Measurements from ENCODE around the gene CEBPA. TPM values are rescaled to one million over a fixed set of nuclear protein-coding genes. Genes with fewer than 3 reads are reported as not detected.

Gene CEBPA
- total RNA-seq, 3 donors from 2014 or later (not counting 1 experiment from before 2014, with no cell fraction given) = 7.6 to 19.5 (median 8.2) TPM

- Histone ChIP-seq H3K4me1 (ENCODE audit: control insufficient read depth, insufficient read depth, low read length) (peaks cover 36% of the 10 kb centered on the region), H3K27ac (ENCODE audit: low read length) (no peak overlapping the region), H3K27me3 (ENCODE audit: control insufficient read depth, insufficient read depth, low read length) (no peaks in the 10 kb centered on the region), H3K9me3 (ENCODE audit: control insufficient read depth, insufficient read depth, low read length) (no peaks in the 10 kb centered on the region), H3K4me3 (ENCODE audit: low read length) (no peak overlapping the region), H3K36me3 (ENCODE audit: control insufficient read depth, insufficient read depth, low read length) (no peaks in the 10 kb centered on the region)
- H3K27ac Mint-ChIP-seq = no peak overlapping the region
- TF ChIP-seq CTCF (IDR thresholded peaks at IDR 0.05) = no peak
- ATAC-seq = no peak
- H3K4me1 Mint-ChIP-seq = peaks cover 14 to 17% of the 10 kb centered on the region in 2 donors
- intact Hi-C loops (cut with micrococcal nuclease) = no loop called here
- H3K36me3 Mint-ChIP-seq = no peaks in the 10 kb centered on the region
- WGBS (ENCODE audit: insufficient coverage) = 84% methylated on average over 9 of the region's 9 CpGs
- no peaks in the 10 kb centered on the region for H3K27me3 Mint-ChIP-seq (ENCODE audit: low read depth in 2 of 2)
- no peak for DNase-seq
- no peaks in the 10 kb centered on the region for H3K9me3 Mint-ChIP-seq
- H3K4me3 Mint-ChIP-seq = no peak overlapping the region
Observed at GRCh38 chr19:33278403-33279269, 23.7 kb downstream of the CEBPA start.

GRCh38 chr19:33278023-33278402 lies 24.3 kb downstream of the CEBPA start:
- Histone ChIP-seq H3K4me1 (ENCODE audit: control insufficient read depth, insufficient read depth, low read length) (peaks cover 38% of the 10 kb centered on the region), H3K27ac (ENCODE audit: low read length) (no peak overlapping the region), H3K9me3 (ENCODE audit: control insufficient read depth, insufficient read depth, low read length) (no peaks in the 10 kb centered on the region), H3K27me3 (ENCODE audit: control insufficient read depth, insufficient read depth, low read length) (no peaks in the 10 kb centered on the region), H3K36me3 (ENCODE audit: control insufficient read depth, insufficient read depth, low read length) (no peaks in the 10 kb centered on the region), H3K4me3 (ENCODE audit: low read length) (no peak overlapping the region)
- H3K4me1 Mint-ChIP-seq = peaks cover 14 to 22% of the 10 kb centered on the region in 2 donors
- no peaks in the 10 kb centered on the region for H3K27me3 Mint-ChIP-seq (ENCODE audit: low read depth in 2 of 2)
- no peak for TF ChIP-seq CTCF (IDR thresholded peaks at IDR 0.05)
- no peak overlapping the region for H3K27ac Mint-ChIP-seq
- WGBS (ENCODE audit: insufficient coverage) = 95% methylated on average over 4 of the region's 4 CpGs
- no peak for ATAC-seq
- H3K36me3 Mint-ChIP-seq = no peaks in the 10 kb centered on the region
- no peak overlapping the region for H3K4me3 Mint-ChIP-seq
- DNase-seq = no peak
- intact Hi-C loops (cut with micrococcal nuclease) = no loop called here
- no peaks in the 10 kb centered on the region for H3K9me3 Mint-ChIP-seq

- Mint-ChIP-seq H3K4me3 (no peak overlapping the region), H3K27me3 (ENCODE audit: low read depth in 2 of 2) (no peaks in the 10 kb centered on the region), H3K4me1 (peaks cover 14 to 24% of the 10 kb centered on the region in 2 donors), H3K9me3 (no peaks in the 10 kb centered on the region), H3K36me3 (no peaks in the 10 kb centered on the region), H3K27ac (no peak overlapping the region)
- no peaks in the 10 kb centered on the region for H3K27me3 ChIP-seq (ENCODE audit: control insufficient read depth, insufficient read depth, low read length)
- H3K4me1 ChIP-seq (ENCODE audit: control insufficient read depth, insufficient read depth, low read length) = peaks cover 38% of the 10 kb centered on the region
- ATAC-seq = no peak
- intact Hi-C loops (cut with micrococcal nuclease) = no loop called here
- no peak for DNase-seq
- H3K36me3 ChIP-seq (ENCODE audit: control insufficient read depth, insufficient read depth, low read length) = no peaks in the 10 kb centered on the region
- no peaks in the 10 kb centered on the region for H3K9me3 ChIP-seq (ENCODE audit: control insufficient read depth, insufficient read depth, low read length)
- no peak for TF ChIP-seq CTCF (IDR thresholded peaks at IDR 0.05)
- no peak overlapping the region for H3K4me3 ChIP-seq (ENCODE audit: low read length)
- H3K27ac ChIP-seq (ENCODE audit: low read length) = no peak overlapping the region
- 91% methylated on average over 12 of the region's 12 CpGs for WGBS (ENCODE audit: insufficient coverage)
Observed at GRCh38 chr19:33277434-33277833, 24.9 kb downstream of the CEBPA start.

Measured in natural killer cell (primary cell).